UCSD-AML1 (cell line): ENCODE results near the gene DNAH10.

Experiments
- DNase-seq: peaks from one replicate; lab custom pipeline; 2025; ENCODE audit not compliant: unreplicated experiment; lab: John Stamatoyannopoulos, UW

Gene DNAH10

DNA sequence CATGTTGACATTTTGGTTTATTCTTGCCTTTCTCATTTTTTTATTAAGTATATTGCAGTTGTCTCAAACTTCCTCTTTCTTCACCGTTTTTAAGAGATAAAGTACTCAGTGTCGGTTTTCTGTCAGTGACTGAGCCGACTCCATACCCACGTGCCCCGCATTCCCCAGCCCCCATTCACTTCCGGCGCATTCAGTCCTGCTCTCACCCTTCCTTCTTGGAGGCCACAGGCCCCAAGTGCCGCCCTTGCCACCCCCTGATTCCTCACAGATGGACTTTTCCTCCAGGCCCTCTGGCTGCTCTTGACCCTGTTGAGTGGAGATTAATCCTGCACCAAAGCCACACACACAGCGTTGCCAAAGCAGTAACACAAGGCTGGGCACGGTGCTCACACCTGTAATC, 19.1 kb upstream of the DNAH10 start:
- DNase-seq, result peak; percentile 86

- peak; percentile 42 for DNase-seq
These were observed 17.3 kb upstream of the DNAH10 start for GRCh38 chr12:123744836-123745235.

DNA sequence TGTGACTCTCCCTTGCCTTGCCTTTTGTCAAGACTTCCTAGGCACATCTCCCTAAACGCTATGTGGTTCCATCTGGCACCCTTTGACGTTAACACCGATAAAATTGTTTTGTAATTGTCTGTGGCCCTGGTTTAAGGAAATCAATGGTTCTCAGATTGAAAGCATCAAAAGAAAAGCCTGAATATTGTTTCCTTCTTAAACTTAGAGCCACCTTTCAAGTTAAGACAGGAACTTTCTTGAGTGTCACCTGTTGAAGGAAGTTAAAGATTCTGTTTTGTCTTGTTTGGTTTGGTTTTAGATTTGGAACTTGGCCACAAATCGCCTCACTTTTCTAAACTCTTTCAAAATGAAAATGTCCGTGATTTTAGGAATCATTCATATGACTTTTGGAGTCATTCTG, 14.8 kb upstream of the DNAH10 start:
- DNase-seq, result no peak

GRCh38 chr12:123748161-123748560, 13.9 kb upstream of the DNAH10 start:
- DNase-seq, result no peak

GRCh38 chr12:123748661-123749060, 13.4 kb upstream of the DNAH10 start:
- no peak for DNase-seq

- no peak for DNase-seq
These were observed 12.7 kb upstream of the DNAH10 start for GRCh38 chr12:123749355-123749754.

- DNase-seq, result no peak
These were observed 11.9 kb upstream of the DNAH10 start for GRCh38 chr12:123750159-123750656.

GRCh38 chr12:123752046-123752445, 10.1 kb upstream of the DNAH10 start:
- DNase-seq, result no peak

DNA sequence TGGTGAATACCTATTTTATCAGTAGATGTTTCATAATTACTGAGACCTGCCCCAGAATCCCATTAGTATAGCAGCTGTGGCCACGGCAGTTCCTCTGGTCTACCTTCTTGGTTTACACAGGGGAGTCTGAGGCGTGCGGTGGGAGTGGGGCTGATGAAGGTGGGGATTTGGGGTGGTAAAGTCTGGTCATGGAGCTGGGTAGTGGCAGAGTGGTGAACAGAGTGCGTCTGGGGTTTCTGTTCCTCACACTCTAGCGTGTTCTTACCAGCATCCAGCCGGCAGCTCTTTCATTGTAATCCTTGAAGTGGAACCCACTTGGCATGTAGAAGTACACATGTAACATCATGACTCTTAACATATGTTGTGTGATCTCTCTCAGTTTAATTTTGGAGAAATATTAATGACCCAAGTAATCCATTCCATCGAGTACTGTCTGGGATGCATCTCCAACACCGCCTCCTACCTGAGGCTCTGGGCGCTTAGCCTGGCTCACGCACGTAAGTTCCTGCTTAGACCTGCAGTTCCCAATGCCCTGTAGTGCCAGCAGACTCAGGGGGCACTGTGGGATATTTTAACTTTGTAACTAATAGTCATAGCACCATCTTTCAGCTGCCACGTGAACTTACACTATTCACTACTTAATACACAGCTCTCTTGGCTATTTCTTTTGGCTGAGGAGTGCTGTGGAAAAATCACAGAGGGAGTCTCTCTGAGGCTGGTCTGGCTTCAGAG, 7.9 kb upstream of the DNAH10 start:
- DNase-seq, result no peak

DNA sequence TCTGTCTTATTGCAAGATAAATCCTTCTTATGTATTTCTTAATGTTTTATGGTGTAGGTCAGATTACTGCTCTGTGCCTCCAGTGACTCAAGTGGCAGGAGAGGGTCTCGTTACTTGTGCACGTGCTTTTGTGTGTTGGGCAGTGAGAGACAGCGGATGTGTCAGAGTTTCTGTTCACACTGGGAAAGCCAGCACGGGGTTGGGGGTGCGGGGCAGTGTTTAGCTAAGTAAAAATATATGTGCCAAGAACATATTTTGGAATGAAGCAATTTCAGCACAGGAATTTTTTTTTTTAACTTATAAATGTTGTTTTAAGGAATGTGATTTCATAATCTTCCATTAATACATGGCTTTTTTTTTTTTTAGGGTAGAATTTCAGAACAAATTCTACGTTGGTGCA, 4.5 kb upstream of the DNAH10 start:
- DNase-seq, result no peak

DNA sequence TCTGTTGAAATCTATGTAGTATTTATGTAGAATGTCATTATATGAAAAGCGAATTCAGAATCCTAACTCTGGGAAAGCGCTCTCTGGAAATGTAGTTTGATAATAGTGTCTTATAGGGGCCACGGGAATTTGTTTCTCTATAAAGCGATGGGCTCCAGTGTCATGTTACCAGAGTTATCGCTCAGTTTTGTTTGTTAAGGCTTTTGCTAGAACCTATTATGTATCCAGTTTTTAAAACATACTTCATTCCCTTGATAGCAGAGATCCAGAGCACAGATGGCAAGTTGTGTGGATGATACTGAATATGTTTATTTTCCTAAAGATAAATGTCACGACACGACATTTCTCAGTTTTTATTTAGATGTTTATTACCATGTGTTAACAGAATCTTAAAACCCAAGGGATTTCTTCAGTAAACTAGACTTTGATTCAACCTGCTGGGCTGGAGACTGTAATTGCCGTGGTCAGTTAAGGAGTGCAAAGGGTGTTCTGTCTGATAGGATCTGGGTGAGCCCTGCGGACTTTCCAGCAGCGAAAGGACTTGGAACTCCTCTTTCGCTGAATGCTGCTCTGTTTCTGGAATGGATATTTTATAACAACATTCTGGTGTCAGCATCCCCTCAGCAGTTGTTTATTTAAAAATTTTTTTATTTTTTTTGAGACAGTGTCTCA, 1.7 kb upstream of the DNAH10 start:
- DNase-seq, result no peak

DNA sequence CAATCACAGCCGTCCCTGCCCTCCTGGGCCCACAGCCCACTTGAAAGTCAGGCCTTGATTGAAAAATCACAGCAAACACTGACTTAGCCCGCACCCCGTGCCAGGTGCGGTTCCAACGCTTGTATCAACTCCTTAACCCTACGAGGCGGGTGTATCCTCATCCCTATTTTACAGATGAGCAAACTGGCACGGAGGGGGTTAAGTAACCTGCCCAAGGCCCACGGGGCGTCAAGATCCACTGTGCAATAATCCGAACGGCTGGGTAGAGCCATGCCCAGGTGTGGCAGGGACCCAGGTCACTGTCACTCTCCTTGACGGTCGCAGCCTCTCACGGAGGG, 583 bp downstream of the DNAH10 start:
- DNase-seq, result no peak

- no peak for DNase-seq
These were observed 992 bp downstream of the DNAH10 start for GRCh38 chr12:123763093-123763492.

GRCh38 chr12:123764109-123764508, 2.0 kb downstream of the DNAH10 start:
- no peak for DNase-seq

- DNase-seq, result no peak
These were observed 3.5 kb downstream of the DNAH10 start for GRCh38 chr12:123765504-123766035.

GRCh38 chr12:123767613-123768012, 5.5 kb downstream of the DNAH10 start:
- peak; percentile 71 for DNase-seq

DNA sequence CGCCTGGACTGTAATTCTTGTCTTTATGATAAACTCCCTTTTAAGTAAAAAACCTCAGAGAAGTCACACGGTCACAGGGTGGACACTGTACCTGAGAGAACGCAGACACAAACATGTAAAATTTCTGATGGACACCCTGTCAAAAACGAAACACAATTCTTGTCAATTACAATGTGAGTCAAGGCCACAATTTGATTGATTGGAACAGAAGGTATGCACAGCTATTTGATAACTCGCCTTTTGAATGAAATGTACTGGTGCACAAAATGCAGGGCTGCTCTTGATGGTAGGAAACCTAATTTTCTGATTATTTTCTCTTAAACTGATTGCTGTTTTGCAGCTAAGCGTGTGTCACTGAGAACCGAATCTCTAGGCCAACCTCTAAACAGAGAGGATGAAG, 9.2 kb downstream of the DNAH10 start:
- no peak for DNase-seq

DNA sequence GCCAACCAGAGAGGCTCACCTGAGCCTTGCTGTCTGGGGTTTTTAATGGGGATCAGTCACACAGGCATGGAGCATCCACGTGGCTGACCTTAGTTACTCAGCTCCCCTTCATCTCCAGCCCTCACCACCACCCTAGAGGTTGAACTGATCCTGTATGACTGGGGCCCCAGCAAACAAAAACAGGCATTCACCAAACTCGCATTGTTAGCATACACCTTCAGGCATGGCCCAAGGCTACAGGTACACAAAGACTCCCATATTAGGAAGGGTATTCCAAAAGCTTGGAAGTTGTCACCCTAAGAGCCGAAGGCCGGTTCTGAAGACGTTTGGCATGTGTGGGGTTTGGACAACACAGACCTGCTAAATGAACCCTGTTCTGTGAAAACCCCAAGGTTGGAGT, 10.0 kb downstream of the DNAH10 start:
- DNase-seq, result no peak

GRCh38 chr12:123773375-123773774, 11.3 kb downstream of the DNAH10 start:
- DNase-seq, result no peak

DNA sequence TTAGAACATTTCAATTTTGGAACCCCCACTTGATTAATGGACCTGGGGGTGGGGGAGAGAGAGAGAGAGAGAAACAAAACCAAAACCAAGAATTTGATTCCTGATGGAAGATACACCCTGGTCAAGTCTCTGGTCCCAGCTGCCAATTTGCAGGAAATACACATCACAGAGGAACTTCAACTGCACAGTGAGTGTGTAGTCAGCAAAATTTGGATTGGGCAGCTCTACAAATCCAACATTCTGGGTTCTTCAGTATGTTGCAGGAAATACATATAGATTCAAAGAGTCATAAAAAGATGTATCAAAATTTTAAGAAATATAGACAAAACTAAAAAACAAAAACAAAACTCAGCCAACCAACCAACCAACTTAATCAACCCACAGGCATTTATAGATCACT, 17.4 kb downstream of the DNAH10 start:
- no peak for DNase-seq

GRCh38 chr12:123782997-123783792, 21.1 kb downstream of the DNAH10 start:
- no peak for DNase-seq

- no peak for DNase-seq
These were observed 25.4 kb downstream of the DNAH10 start for GRCh38 chr12:123787466-123787865.
